GM21526 (cell line): ENCODE results near the gene COQ2.

ENCODE experiments used
- ATAC-seq: cut with Tn5 transposase; IDR thresholded peaks from one replicate; pipeline ENCODE4 v1.9.1; 2021; ENCODE audit warnings: moderate library complexity; ENCODE audit not compliant: unreplicated experiment, low FRiP score

COQ2 gene

GRCh38 chr4:83219344-83220331 is 65.0 kb downstream of the COQ2 start:
- ATAC-seq, result no peak

- ATAC-seq, result peak; percentile 71
Observed at GRCh38 chr4:83217721-83218522, 66.7 kb downstream of the COQ2 start.

GRCh38 chr4:83216959-83217683 is 67.5 kb downstream of the COQ2 start:
- ATAC-seq, result no peak

GRCh38 chr4:83214079-83214478 is 70.5 kb downstream of the COQ2 start:
- no peak for ATAC-seq
